Activated T-cell treated with anti-CD3 and anti-CD28 coated beads, Interleukin-2, amount 50 U/mL, for 4 hours (primary cell): ENCODE measurements around the gene SUSD1. TPM values are rescaled to one million over a fixed set of nuclear protein-coding genes. Genes with fewer than 3 reads are reported as not detected.

Experiments used
- ATAC-seq, 2 donors: fragments of 200-7000 bp; cut with Tn5 transposase; one replicate each; pipeline ENCODE4 v1.10.0; 2021
- DNase-seq: peaks from one replicate; pipeline ENCODE4 v3.0.0-alpha.2; 2020
- H3K27me3 Mint-ChIP-seq: one replicate; pipeline ENCODE4 v1.8.0; 2021; ENCODE audit warnings: low read depth, mixed read lengths
- H3K36me3 Mint-ChIP-seq: one replicate; pipeline ENCODE4 v1.8.0; 2022; ENCODE audit warnings: mixed read lengths; ENCODE audit not compliant: insufficient read depth
- H3K4me1 Mint-ChIP-seq: one replicate; pipeline ENCODE4 v1.8.0; 2021; ENCODE audit warnings: low read depth, mixed read lengths
- H3K4me3 Mint-ChIP-seq: one replicate; pipeline ENCODE4 v1.8.0; 2021; ENCODE audit warnings: mild to moderate bottlenecking, moderate library complexity, mixed read lengths
- H3K9me3 Mint-ChIP-seq: one replicate; pipeline ENCODE4 v1.8.0; 2021; ENCODE audit warnings: mixed read lengths
- total RNA-seq, 3 donors: library from RNA; stranded (reverse); gene quantifications; one replicate each; pipeline ENCODE4 v1.2.1, GENCODE V29; 2021

SUSD1 gene
- total RNA-seq, 3 donors from 2014 or later: 2.3 to 2.7 (median 2.4) TPM

- H3K4me3 Mint-ChIP-seq: no peak overlapping the region
- no peaks in the 10 kb centered on the region for H3K36me3 Mint-ChIP-seq
- ATAC-seq (no peak), DNase-seq (no peak)
- H3K4me1 Mint-ChIP-seq: peaks cover 21% of the 10 kb centered on the region
- H3K9me3 Mint-ChIP-seq: peaks cover 13% of the 10 kb centered on the region
- H3K27me3 Mint-ChIP-seq: no peaks in the 10 kb centered on the region
Observed at GRCh38 chr9:112184946-112185345, 9.8 kb upstream of the SUSD1 start.

- Mint-ChIP-seq H3K9me3 (peaks cover 13% of the 10 kb centered on the region), H3K4me1 (peaks cover 25% of the 10 kb centered on the region), H3K36me3 (no peaks in the 10 kb centered on the region), H3K27me3 (no peaks in the 10 kb centered on the region), H3K4me3 (no peak overlapping the region)
- no peak for ATAC-seq
- no peak for DNase-seq
Observed at GRCh38 chr9:112184221-112184620, 9.1 kb upstream of the SUSD1 start.

DNA sequence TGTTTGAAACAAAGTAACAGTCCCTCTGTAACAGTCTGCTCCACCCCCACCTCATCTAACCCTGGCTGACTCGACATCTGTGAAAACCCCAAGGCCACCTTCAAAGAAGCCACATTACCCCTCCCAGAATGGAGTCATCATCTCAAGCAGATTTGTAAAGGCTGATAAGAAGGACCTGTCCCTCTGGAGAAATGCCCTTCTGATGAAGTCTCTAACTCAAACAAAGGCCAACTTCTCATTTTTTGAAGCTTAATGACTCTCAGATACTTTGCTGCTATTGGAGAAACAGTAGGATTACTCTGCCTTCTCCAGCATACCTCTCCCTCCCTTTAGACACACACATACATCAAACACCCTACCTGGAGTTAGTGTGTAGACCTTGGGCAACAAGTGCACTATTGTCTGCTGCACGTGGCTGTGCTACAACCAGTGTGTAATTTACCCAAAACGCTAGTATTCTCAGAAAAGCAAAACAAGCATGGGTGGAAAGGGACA is 5.3 kb upstream of the SUSD1 start:
- no peaks in the 10 kb centered on the region for H3K27me3 Mint-ChIP-seq
- peaks cover 13% of the 10 kb centered on the region for H3K9me3 Mint-ChIP-seq
- H3K4me1 Mint-ChIP-seq: peaks cover 48% of the 10 kb centered on the region
- DNase-seq: peak; percentile 27
- H3K4me3 Mint-ChIP-seq: no peak overlapping the region
- peak; percentile 87 to 89 for ATAC-seq
- no peaks in the 10 kb centered on the region for H3K36me3 Mint-ChIP-seq

GRCh38 chr9:112179816-112180215 is 4.7 kb upstream of the SUSD1 start:
- Mint-ChIP-seq H3K4me1 (peaks cover 50% of the 10 kb centered on the region), H3K9me3 (peaks cover 13% of the 10 kb centered on the region), H3K4me3 (no peak overlapping the region), H3K27me3 (no peaks in the 10 kb centered on the region), H3K36me3 (no peaks in the 10 kb centered on the region)
- DNase-seq (no peak), ATAC-seq (no peak)

DNA sequence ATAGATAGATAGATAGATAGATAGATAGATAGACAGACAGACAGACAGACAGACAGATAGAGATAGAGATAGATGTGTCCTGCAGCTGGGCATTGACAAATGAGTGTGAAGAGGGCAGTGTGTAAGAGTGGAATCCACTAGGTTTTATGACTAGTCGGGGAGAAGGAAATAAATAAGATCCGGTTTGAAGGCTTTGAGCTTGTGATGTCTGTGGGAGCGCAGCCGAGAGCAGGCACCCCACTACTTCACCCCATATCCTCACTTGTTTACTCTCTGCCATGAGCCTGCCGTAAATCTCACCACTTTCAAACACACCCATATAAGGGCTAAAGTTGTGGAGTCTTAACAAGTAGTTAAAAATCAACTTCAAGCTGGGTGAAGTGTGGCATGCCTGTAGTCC is 1.4 kb upstream of the SUSD1 start:
- Mint-ChIP-seq H3K9me3 (no peaks in the 10 kb centered on the region), H3K4me3 (peak overlapping the region; percentile 64), H3K27me3 (no peaks in the 10 kb centered on the region), H3K4me1 (peaks cover 73% of the 10 kb centered on the region), H3K36me3 (no peaks in the 10 kb centered on the region)
- peak; percentile 6 for DNase-seq
- ATAC-seq: no peak

DNA sequence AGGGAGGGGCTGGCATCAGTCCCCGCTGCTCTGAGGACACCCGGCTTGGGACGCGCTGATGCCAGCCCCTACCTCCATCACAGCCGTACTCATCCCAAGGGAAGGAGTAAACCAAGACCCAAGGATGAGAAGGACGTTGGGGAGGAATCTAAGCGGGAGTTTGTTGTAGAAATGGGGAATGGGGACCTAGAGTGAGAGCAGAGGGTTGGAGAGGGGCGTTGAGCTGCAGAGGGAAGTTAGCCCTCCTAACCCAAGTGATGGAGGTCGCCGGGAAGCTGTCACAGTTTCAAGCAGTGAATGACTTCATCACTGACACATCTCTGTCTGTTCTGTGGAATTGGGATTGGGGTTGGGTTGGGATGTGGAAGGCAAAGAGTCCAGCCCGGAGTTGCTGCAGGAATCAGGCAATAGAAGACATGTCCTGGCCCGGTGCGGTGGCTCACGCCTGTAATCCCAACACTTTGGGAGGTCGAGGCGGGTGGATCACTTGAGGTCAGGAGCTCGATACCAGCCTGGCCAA is 759 bp upstream of the SUSD1 start:
- ATAC-seq: no peak
- H3K4me3 Mint-ChIP-seq: peak overlapping the region; percentile 64
- H3K27me3 Mint-ChIP-seq: no peaks in the 10 kb centered on the region
- H3K36me3 Mint-ChIP-seq: no peaks in the 10 kb centered on the region
- no peak for DNase-seq
- H3K9me3 Mint-ChIP-seq: no peaks in the 10 kb centered on the region
- H3K4me1 Mint-ChIP-seq: peaks cover 70% of the 10 kb centered on the region

GRCh38 chr9:112174222-112174964 is 704 bp downstream of the SUSD1 start:
- peak; percentile 60 for DNase-seq
- Mint-ChIP-seq H3K27me3 (no peaks in the 10 kb centered on the region), H3K36me3 (no peaks in the 10 kb centered on the region), H3K4me3 (peak overlapping the region; percentile 78), H3K9me3 (no peaks in the 10 kb centered on the region), H3K4me1 (peaks cover 68% of the 10 kb centered on the region)
- ATAC-seq: peak; percentile 93 to 95

DNA sequence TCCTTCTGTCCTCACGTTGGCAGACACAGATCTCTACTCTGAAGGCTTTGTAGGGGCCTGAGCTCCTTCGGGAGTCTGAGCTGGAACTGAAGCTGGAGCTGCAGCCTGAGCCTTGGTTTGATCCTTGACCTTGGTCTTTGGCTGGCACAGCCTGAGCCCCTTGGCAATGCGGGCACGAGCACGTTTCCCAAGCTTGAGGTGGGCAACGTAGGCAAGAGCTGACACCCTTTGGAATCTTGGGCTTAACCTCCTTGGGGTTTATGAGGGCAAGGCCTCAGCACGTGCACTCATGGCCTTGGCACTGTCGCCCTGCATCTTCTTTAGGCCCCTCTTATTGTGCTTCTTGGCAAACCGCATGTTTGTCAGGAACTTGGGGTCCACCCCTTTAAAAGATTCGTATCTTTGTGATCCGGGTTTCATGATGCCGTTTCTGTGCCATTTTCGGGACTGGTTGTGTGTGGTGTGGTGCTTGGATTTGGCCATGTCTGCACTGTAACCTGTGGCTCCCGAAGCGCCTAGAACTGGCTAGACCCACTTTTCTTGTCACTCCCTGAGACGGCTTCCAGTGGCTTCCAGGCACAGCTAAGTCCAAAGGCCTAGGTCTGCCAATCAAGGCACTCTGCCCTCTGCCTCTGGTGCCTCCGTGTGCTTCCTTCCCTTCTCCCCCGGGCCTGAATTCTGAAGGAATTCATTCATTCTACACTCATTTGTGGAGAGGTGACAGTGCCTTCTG is 1.4 kb downstream of the SUSD1 start:
- DNase-seq (no peak), ATAC-seq (no peak)
- H3K4me1 Mint-ChIP-seq: peaks cover 73% of the 10 kb centered on the region
- H3K9me3 Mint-ChIP-seq: no peaks in the 10 kb centered on the region
- H3K4me3 Mint-ChIP-seq: peak overlapping the region; percentile 78
- no peaks in the 10 kb centered on the region for H3K27me3 Mint-ChIP-seq
- H3K36me3 Mint-ChIP-seq: no peaks in the 10 kb centered on the region

DNA sequence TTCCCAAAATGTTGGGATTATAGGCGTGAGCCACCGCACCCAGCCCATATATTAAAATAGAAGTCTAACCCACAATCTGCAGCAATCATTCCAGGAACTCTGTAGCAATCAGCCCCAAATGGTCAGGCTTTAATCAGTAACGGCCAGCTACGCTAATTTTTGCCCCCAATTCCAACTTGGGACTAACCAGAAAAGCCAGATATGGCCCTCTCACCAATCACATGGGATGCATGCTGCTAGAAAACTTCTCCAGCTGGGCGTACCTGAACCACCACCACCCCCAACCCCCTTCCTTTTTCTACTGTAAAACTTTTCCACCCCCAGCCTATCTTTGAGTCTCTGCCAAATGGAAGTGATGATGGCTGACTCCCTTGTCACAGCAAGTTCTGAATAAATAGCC is 4.1 kb downstream of the SUSD1 start:
- no peak for ATAC-seq
- no peak for DNase-seq
- Mint-ChIP-seq H3K27me3 (no peaks in the 10 kb centered on the region), H3K36me3 (no peaks in the 10 kb centered on the region), H3K4me1 (peaks cover 66% of the 10 kb centered on the region), H3K4me3 (no peak overlapping the region), H3K9me3 (no peaks in the 10 kb centered on the region)

- ATAC-seq (no peak), DNase-seq (no peak)
- Mint-ChIP-seq H3K27me3 (no peaks in the 10 kb centered on the region), H3K4me1 (peaks cover 64% of the 10 kb centered on the region), H3K4me3 (no peak overlapping the region), H3K9me3 (no peaks in the 10 kb centered on the region), H3K36me3 (no peaks in the 10 kb centered on the region)
Observed at GRCh38 chr9:112170235-112170634, 4.9 kb downstream of the SUSD1 start.

GRCh38 chr9:112169368-112169767 is 5.7 kb downstream of the SUSD1 start:
- Mint-ChIP-seq H3K4me1 (peaks cover 62% of the 10 kb centered on the region), H3K27me3 (no peaks in the 10 kb centered on the region)

GRCh38 chr9:112168197-112168596 is 6.9 kb downstream of the SUSD1 start:
- ATAC-seq (no peak), DNase-seq (no peak)
- Mint-ChIP-seq H3K4me3 (no peak overlapping the region), H3K4me1 (peaks cover 51% of the 10 kb centered on the region), H3K36me3 (no peaks in the 10 kb centered on the region), H3K27me3 (no peaks in the 10 kb centered on the region), H3K9me3 (no peaks in the 10 kb centered on the region)

More at GRCh38 chr9:112169368-112169767, 5.7 kb downstream of the SUSD1 start:
- Mint-ChIP-seq H3K4me3 (no peak overlapping the region), H3K9me3 (no peaks in the 10 kb centered on the region), H3K36me3 (no peaks in the 10 kb centered on the region)
- ATAC-seq: no peak
- DNase-seq: no peak

DNA sequence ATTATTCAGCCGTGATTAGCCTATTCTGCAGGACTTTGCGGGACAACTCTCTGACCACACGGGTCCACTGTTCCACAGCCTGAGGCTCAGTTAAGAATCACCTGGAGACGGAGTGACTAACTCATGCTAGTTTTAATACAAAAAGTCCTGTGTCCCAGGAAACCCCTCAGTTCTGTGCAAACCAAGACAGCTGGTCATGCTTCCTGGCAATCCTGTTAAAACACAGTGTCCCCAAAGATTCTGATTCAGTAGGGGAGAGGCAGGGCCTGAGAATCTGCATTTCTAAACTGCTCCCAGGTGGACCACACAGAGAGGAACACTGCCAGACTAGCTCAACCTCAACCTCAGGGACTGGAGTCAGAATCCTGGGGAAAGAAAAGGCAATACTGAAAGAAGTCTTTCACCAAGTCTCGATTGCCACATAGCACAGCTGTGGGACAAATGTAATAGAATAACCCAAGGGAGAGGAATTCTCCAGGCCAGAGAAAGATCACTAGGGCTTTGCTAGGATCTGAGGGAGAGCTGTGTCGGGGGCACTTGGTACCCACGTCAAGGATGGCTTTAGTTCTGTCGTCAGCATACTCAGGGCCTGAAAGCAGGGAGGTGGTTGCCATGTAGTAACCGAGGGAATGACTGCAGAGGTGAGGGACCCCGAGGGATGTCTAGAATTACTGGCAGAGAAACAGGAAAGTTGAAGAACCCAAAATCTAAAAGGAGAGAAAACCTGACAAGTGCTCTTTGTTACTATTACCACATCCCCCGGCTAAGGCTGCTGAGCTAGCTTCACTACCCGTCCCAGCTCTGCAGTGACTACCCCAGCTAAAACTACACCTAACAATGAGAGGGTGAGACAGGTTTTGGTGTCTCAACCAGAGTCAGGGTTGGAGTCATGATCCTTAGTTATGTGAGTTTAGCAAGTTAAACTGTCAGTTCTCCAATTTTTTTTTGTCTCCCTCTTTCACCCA is 8.6 kb downstream of the SUSD1 start:
- H3K27me3 Mint-ChIP-seq: no peaks in the 10 kb centered on the region
- DNase-seq (no peak), ATAC-seq (no peak)
- H3K9me3 Mint-ChIP-seq: no peaks in the 10 kb centered on the region
- no peak overlapping the region for H3K4me3 Mint-ChIP-seq
- H3K4me1 Mint-ChIP-seq: peaks cover 36% of the 10 kb centered on the region
- H3K36me3 Mint-ChIP-seq: no peaks in the 10 kb centered on the region
